Measurements from ENCODE around the gene HSF5. TPM values are rescaled to one million over a fixed set of nuclear protein-coding genes. Genes with fewer than 3 reads are reported as not detected.

Gene HSF5
- total RNA-seq, 1 experiment from 2014 or later = not detected

GRCh38 chr17:58382108-58382871 is 105.9 kb downstream of the HSF5 start:
- no peaks in the 10 kb centered on the region for H3K79me2 ChIP-seq (ENCODE audit: insufficient read depth, low read length)
- WGBS (ENCODE audit: extremely low coverage, insufficient read length, low lambda C conversion rate) = no CpG with 5 or more reads among the region's 4 CpGs
- TF ChIP-seq CTCF (conservative IDR thresholded peaks at IDR 0.05) = no peak
- no peak overlapping the region for H4K91ac ChIP-seq (ENCODE audit: insufficient read length, low read depth, low read length)
- H3K4me1 ChIP-seq (ENCODE audit: insufficient read depth, low read length) = peaks cover 3% of the 10 kb centered on the region; the same call in 1 of the 2 replicates
- no peaks in the 10 kb centered on the region for H3K79me1 ChIP-seq (ENCODE audit: insufficient read depth, low read depth, low read length, poor library complexity, severe bottlenecking)
- no peak overlapping the region for H2BK5ac ChIP-seq (ENCODE audit: insufficient read length, low read length)
- H2BK15ac ChIP-seq (ENCODE audit: low read depth, low read length) = no peak overlapping the region
- H3K18ac ChIP-seq (ENCODE audit: insufficient read length, low read depth, low read length) = no peak overlapping the region
- no peak overlapping the region for H3K4ac ChIP-seq (ENCODE audit: low read depth, low read length)
- H3K27me3 Mint-ChIP-seq (ENCODE audit: low read depth) = peaks cover 4% of the 10 kb centered on the region; the same call in 1 of the 2 replicates
- no peak overlapping the region for H3K23ac ChIP-seq (ENCODE audit: insufficient read length, low read depth, low read length)
- H3K4me1 Mint-ChIP-seq = peaks cover 15 to 18% of the 10 kb centered on the region in 2 experiments
- no peaks in the 10 kb centered on the region for H4K20me1 ChIP-seq (ENCODE audit: control insufficient read depth, insufficient read depth, insufficient read length)
- no peaks in the 10 kb centered on the region for H3K9me3 Mint-ChIP-seq
- DNase-seq = no peak
- H3K4me3 Mint-ChIP-seq = no peak overlapping the region
- H2BK20ac ChIP-seq (ENCODE audit: low read depth, low read length, poor library complexity, severe bottlenecking) = no peak overlapping the region
- H2AFZ ChIP-seq (ENCODE audit: low read length) = no peak overlapping the region
- no peak overlapping the region for H3K27ac Mint-ChIP-seq
- H3K9me3 ChIP-seq (ENCODE audit: control insufficient read depth, low read depth, low read length) = no peaks in the 10 kb centered on the region
- no peak overlapping the region for H2AK5ac ChIP-seq (ENCODE audit: insufficient read length, low read length)
- H3K14ac ChIP-seq (ENCODE audit: insufficient read depth, low read length) = no peak overlapping the region
- no peak overlapping the region for H3K56ac ChIP-seq (ENCODE audit: insufficient read length, low read depth, low read length)
- H4K5ac ChIP-seq (ENCODE audit: insufficient read length, low read depth, low read length) = no peak overlapping the region
- H3K9ac ChIP-seq (ENCODE audit: extremely low read depth, insufficient read length, low read length) = no peak overlapping the region
- no peak overlapping the region for H2BK12ac ChIP-seq (ENCODE audit: insufficient read length, low read depth, low read length)
- no peaks in the 10 kb centered on the region for H3K27me3 ChIP-seq (ENCODE audit: insufficient read depth, low read length)
- no peak overlapping the region for H3K27ac ChIP-seq (ENCODE audit: insufficient read length, low read depth, low read length)
- H3K23me2 ChIP-seq (ENCODE audit: insufficient read length, low read depth, low read length, poor library complexity, severe bottlenecking) = no peaks in the 10 kb centered on the region
- H3T11ph ChIP-seq (ENCODE audit: low read length) = no peak overlapping the region
- H3K36me3 Mint-ChIP-seq (ENCODE audit: insufficient read depth in 1 of 3, low read depth in 3 of 3) = no peaks in the 10 kb centered on the region
- no peak overlapping the region for H3K4me2 ChIP-seq (ENCODE audit: insufficient read depth, insufficient read length, low read length)
- no peak overlapping the region for H2BK120ac ChIP-seq (ENCODE audit: low read depth, low read length, poor library complexity, severe bottlenecking)
- H4K8ac ChIP-seq (replicated peaks; ENCODE audit: insufficient read length, low read depth, low read length) = no peak overlapping the region

Measured in H9 (cell line).